CD4-positive, alpha-beta T cell treated with Interleukin-17A for 1 hour (primary cell): ENCODE measurements around the gene MYO1D.
A peak's percentile ranks its signal among the peaks of the same experiment; 100 is the strongest.
"Not testable (repeated sequence)": the region's sequence is repeated elsewhere in the genome, so short reads cannot be mapped to it uniquely, and the experiment has no call there.

ENCODE experiments used
- DNase-seq: peaks from one replicate; pipeline ENCODE4 v3.0.0-alpha.2; 2020

The MYO1D gene

GRCh38 chr17:32771396-32771795 is 105.5 kb downstream of the MYO1D start:
- DNase-seq: no peak

- no peak for DNase-seq
Measured at GRCh38 chr17:32769846-32770245, 107.1 kb downstream of the MYO1D start.

- no peak for DNase-seq
Measured at GRCh38 chr17:32763855-32764439, 113.0 kb downstream of the MYO1D start.

- DNase-seq: peak; percentile 6
Measured at GRCh38 chr17:32759476-32759875, 117.4 kb downstream of the MYO1D start.

- no peak for DNase-seq
Measured at GRCh38 chr17:32757963-32758362, 119.0 kb downstream of the MYO1D start.

GRCh38 chr17:32756696-32757095 is 120.2 kb downstream of the MYO1D start:
- DNase-seq: no peak

- peak; percentile 70 for DNase-seq
Measured at GRCh38 chr17:32755045-32755805, 121.7 kb downstream of the MYO1D start.

- no peak for DNase-seq
Measured at GRCh38 chr17:32752934-32753333, 124.0 kb downstream of the MYO1D start.

GRCh38 chr17:32747856-32748255 is 129.1 kb downstream of the MYO1D start:
- DNase-seq: no peak

GRCh38 chr17:32746698-32747097 is 130.2 kb downstream of the MYO1D start:
- DNase-seq: no peak

- DNase-seq: no peak
Measured at GRCh38 chr17:32746280-32746679, 130.6 kb downstream of the MYO1D start.

- no peak for DNase-seq
Measured at GRCh38 chr17:32742681-32743538, 134.0 kb downstream of the MYO1D start.

GRCh38 chr17:32741381-32741780 is 135.5 kb downstream of the MYO1D start:
- no peak for DNase-seq

- DNase-seq: no peak
Measured at GRCh38 chr17:32739722-32740121, 137.2 kb downstream of the MYO1D start.

GRCh38 chr17:32739151-32739550 is 137.8 kb downstream of the MYO1D start:
- not testable (repeated sequence) for DNase-seq

- DNase-seq: no peak
Measured at GRCh38 chr17:32733401-32733800, 143.5 kb downstream of the MYO1D start.

- no peak for DNase-seq
Measured at GRCh38 chr17:32732900-32733299, 144.0 kb downstream of the MYO1D start.

- DNase-seq: no peak
Measured at GRCh38 chr17:32732296-32732642, 144.7 kb downstream of the MYO1D start.

- DNase-seq: no peak
Measured at GRCh38 chr17:32731556-32732295, 145.2 kb downstream of the MYO1D start.

GRCh38 chr17:32727681-32728080 is 149.2 kb downstream of the MYO1D start:
- DNase-seq: no peak

- no peak for DNase-seq
Measured at GRCh38 chr17:32725697-32726096, 151.2 kb downstream of the MYO1D start.

- no peak for DNase-seq
Measured at GRCh38 chr17:32723310-32723955, 153.5 kb downstream of the MYO1D start.

- no peak for DNase-seq
Measured at GRCh38 chr17:32722733-32723132, 154.2 kb downstream of the MYO1D start.
